GM23338 (cell line): ENCODE measurements around the gene TRMT61A. TPM values are rescaled to one million over a fixed set of nuclear protein-coding genes. Genes with fewer than 3 reads are reported as not detected.

Source experiments
- ATAC-seq: fragments of 200-7000 bp; cut with Tn5 transposase; 3 replicates; pipeline ENCODE4 v1.9.1; 2020
- DNase-seq: peaks from one replicate; pipeline ENCODE4 v3.0.0-alpha.2; 2015; ENCODE audit warnings: low spot score
- H2AFZ ChIP-seq: fragments of 200-600 bp; sonication (generic); 2 replicates; pipeline ENCODE4 v1.8.0; 2016; ENCODE audit warnings: antibody characterized with exemption, mild to moderate bottlenecking, moderate library complexity
- H3F3A ChIP-seq: fragments of 200-600 bp; sonication (generic); replicated peaks from 2 replicates; pipeline ENCODE4 v1.8.0; 2017; ENCODE audit warnings: antibody characterized with exemption, mixed run types, low read depth
- H3K27ac ChIP-seq: fragments of 200-600 bp; sonication (generic); 2 replicates; pipeline ENCODE4 v1.6.1; 2016; ENCODE audit warnings: low read depth
- H3K27me3 ChIP-seq: fragments of 200-600 bp; sonication (generic); 2 replicates; pipeline ENCODE4 v1.8.0; 2016; ENCODE audit warnings: mild to moderate bottlenecking, mixed run types, moderate library complexity; ENCODE audit not compliant: insufficient read depth
- H3K36me3 ChIP-seq: fragments of 200-600 bp; sonication (generic); 2 replicates; pipeline ENCODE4 v1.8.0; 2016; ENCODE audit warnings: mild to moderate bottlenecking; ENCODE audit not compliant: insufficient read depth
- H3K4me1 ChIP-seq: fragments of 200-600 bp; sonication (generic); 2 replicates; pipeline ENCODE4 v1.8.0; 2016; ENCODE audit warnings: mild to moderate bottlenecking, moderate library complexity; ENCODE audit not compliant: insufficient read depth
- H3K4me2 ChIP-seq: fragments of 200-600 bp; sonication (generic); 2 replicates; pipeline ENCODE4 v1.7.1; 2017; ENCODE audit warnings: mixed run types
- H3K4me3 ChIP-seq: fragments of 200-600 bp; sonication (generic); 2 replicates; pipeline ENCODE4 v1.6.1; 2016; ENCODE audit warnings: mixed run types
- H3K79me2 ChIP-seq: fragments of 200-600 bp; sonication (generic); replicated peaks from 2 replicates; pipeline ENCODE4 v1.8.0; 2017; ENCODE audit warnings: mild to moderate bottlenecking; ENCODE audit not compliant: insufficient read depth
- H3K9me2 ChIP-seq: fragments of 200-600 bp; sonication (generic); 2 replicates; pipeline ENCODE4 v1.8.0; 2017; ENCODE audit not compliant: insufficient read depth
- H4K20me1 ChIP-seq: fragments of 200-600 bp; sonication (generic); replicated peaks from 2 replicates; pipeline ENCODE4 v1.8.0; 2017; ENCODE audit warnings: mild to moderate bottlenecking; ENCODE audit not compliant: insufficient read depth
- H3K27ac Mint-ChIP-seq: 2 replicates; pipeline ENCODE4 v1.8.0; 2020; ENCODE audit warnings: inconsistent platforms, mild to moderate bottlenecking, moderate library complexity, mixed read lengths
- H3K27me3 Mint-ChIP-seq: 3 replicates; pipeline ENCODE4 v1.8.0; 2022; ENCODE audit warnings: low read depth, mild to moderate bottlenecking, moderate library complexity, mixed read lengths, inconsistent platforms; ENCODE audit not compliant: insufficient read depth, poor library complexity
- H3K36me3 Mint-ChIP-seq: 3 replicates; pipeline ENCODE4 v1.8.0; 2021; ENCODE audit warnings: low read depth, mild to moderate bottlenecking, inconsistent platforms, moderate library complexity, mixed read lengths
- H3K4me1 Mint-ChIP-seq: 3 replicates; pipeline ENCODE4 v1.8.0; 2020; ENCODE audit warnings: mild to moderate bottlenecking, inconsistent platforms, mixed read lengths
- H3K4me3 Mint-ChIP-seq: 3 replicates; pipeline ENCODE4 v1.8.0; 2021; ENCODE audit warnings: moderate library complexity, mild to moderate bottlenecking, inconsistent platforms, mixed read lengths
- H3K9me3 Mint-ChIP-seq: 3 replicates; pipeline ENCODE4 v1.8.0; 2020; ENCODE audit warnings: moderate library complexity, mild to moderate bottlenecking, inconsistent platforms, mixed read lengths
- CREB1 ChIP-seq: fragments of 250-450 bp; sonication (Bioruptor Pico); IDR thresholded peaks from 2 replicates; pipeline ENCODE4 v1.5.0; 2020; ENCODE audit warnings: low read depth, mild to moderate bottlenecking, moderate library complexity
- CTCF ChIP-seq, 2 experiments: fragments of 200-600 bp in 1 of 2; sonication (generic) in 1 of 2; conservative IDR thresholded peaks; 2 replicates each; pipeline versions ENCODE4 v1.5.1 to v1.6.1; 2016 to 2017; ENCODE audit warnings: antibody characterized with exemption in 2 of 2, low read depth in 2 of 2, mild to moderate bottlenecking in 2 of 2, moderate library complexity in 1 of 2
- ETS1 ChIP-seq: IDR thresholded peaks from 2 replicates; pipeline ENCODE4 v1.6.1; 2016; ENCODE audit warnings: antibody characterized with exemption
- EZH2 ChIP-seq: fragments of 200-600 bp; sonication (generic); IDR thresholded peaks from one replicate; pipeline ENCODE4 v1.8.0; 2017; ENCODE audit warnings: antibody characterized with exemption, mild to moderate bottlenecking, low read depth; ENCODE audit not compliant: unreplicated experiment
- EZH2phosphoT487 ChIP-seq: fragments of 200-600 bp; sonication (generic); IDR thresholded peaks from one replicate; pipeline ENCODE4 v1.8.1; 2018; ENCODE audit warnings: antibody characterized with exemption; ENCODE audit not compliant: unreplicated experiment
- JUNB ChIP-seq: IDR thresholded peaks from one replicate; pipeline ENCODE4 v1.6.1; 2016; ENCODE audit warnings: antibody characterized with exemption; ENCODE audit not compliant: unreplicated experiment
- NANOG ChIP-seq: IDR thresholded peaks from 2 replicates; pipeline ENCODE4 v1.6.1; 2016; ENCODE audit warnings: antibody characterized with exemption, borderline replicate concordance
- POLR2AphosphoS5 ChIP-seq: IDR thresholded peaks from 2 replicates; pipeline ENCODE4 v1.6.1; 2016; ENCODE audit warnings: antibody characterized with exemption, low read depth
- REST ChIP-seq: IDR thresholded peaks from one replicate; pipeline ENCODE4 v1.6.1; 2018; ENCODE audit warnings: antibody characterized with exemption; ENCODE audit not compliant: unreplicated experiment
- STAT1 ChIP-seq: IDR thresholded peaks from one replicate; pipeline ENCODE4 v1.6.1; 2016; ENCODE audit warnings: antibody characterized with exemption; ENCODE audit not compliant: unreplicated experiment
- ZNF114 ChIP-seq: fragments of 250-450 bp; sonication (Bioruptor Pico); IDR thresholded peaks from 2 replicates; pipeline ENCODE4 v1.5.0; 2020; ENCODE audit warnings: mild to moderate bottlenecking, moderate library complexity
- ZNF331 ChIP-seq: fragments of 250-450 bp; sonication (Bioruptor Pico); IDR thresholded peaks from 2 replicates; pipeline ENCODE4 v1.5.0; 2020; ENCODE audit warnings: low read depth, mild to moderate bottlenecking, moderate library complexity
- ZNF462 ChIP-seq: fragments of 250-450 bp; sonication (Bioruptor Pico); IDR thresholded peaks from 2 replicates; pipeline ENCODE4 v1.5.0; 2020; ENCODE audit warnings: mild to moderate bottlenecking, moderate library complexity
- polyA plus RNA-seq: library from polyadenylated mRNA; unstranded; fragments of >200 nt; fragmentation: Nextera tagmentation; extraction: Ambion mirVana; gene quantifications from 2 replicates; pipeline ENCODE4 v1.2.1, GENCODE V29; 2016
- total RNA-seq: library from RNA; depleted of rRNA; stranded (reverse); fragments of >200 nt; shearing (Covaris generic); gene quantifications from 2 replicates; pipeline ENCODE4 v1.2.3, GENCODE V29; 2014

The TRMT61A gene
- total and polyA plus RNA-seq, 2 experiments from 2014 or later = 13.4 to 28.2 TPM

GRCh38 chr14:103488960-103489359 is 40.0 kb upstream of the TRMT61A start:
- H3K27ac ChIP-seq = peak overlapping the region; percentile 48; the same call in 1 of the 2 replicates
- H3K36me3 ChIP-seq = peaks cover 23% of the 10 kb centered on the region; the same call in 1 of the 2 replicates
- no peak for DNase-seq

More at GRCh38 chr14:103488960-103489359, 40.0 kb upstream of the TRMT61A start:
- Histone ChIP-seq H3K79me2 (no peaks in the 10 kb centered on the region), H2AFZ (no peak overlapping the region), H3K9me2 (no peaks in the 10 kb centered on the region), H3K27me3 (no peaks in the 10 kb centered on the region), H3K4me1 (no peaks in the 10 kb centered on the region), H3K4me2 (no peak overlapping the region), H4K20me1 (no peaks in the 10 kb centered on the region; the same call in 1 of the 2 replicates), H3K4me3 (no peak overlapping the region), H3F3A (no peaks in the 10 kb centered on the region)
- Mint-ChIP-seq H3K4me1 (no peaks in the 10 kb centered on the region), H3K27me3 (no peaks in the 10 kb centered on the region), H3K27ac (no peak overlapping the region), H3K36me3 (peaks cover 21% of the 10 kb centered on the region), H3K4me3 (no peak overlapping the region), H3K9me3 (no peaks in the 10 kb centered on the region)
- TF ChIP-seq POLR2AphosphoS5 (no peak), ZNF331 (CRISPR knock-in tag) (no peak), STAT1 (no peak), JUNB (no peak), CTCF (conservative IDR thresholded peaks at IDR 0.05; ENCODE audit: low read depth in 2 of 2) (no peak), ETS1 (no peak), CREB1 (CRISPR knock-in tag) (no peak), EZH2 (no peak), EZH2phosphoT487 (no peak), NANOG (no peak), ZNF114 (CRISPR knock-in tag) (no peak), REST (no peak), ZNF462 (CRISPR knock-in tag) (no peak)
- no peak for ATAC-seq
